ENCODE measurements around the gene ANO7.

DNA sequence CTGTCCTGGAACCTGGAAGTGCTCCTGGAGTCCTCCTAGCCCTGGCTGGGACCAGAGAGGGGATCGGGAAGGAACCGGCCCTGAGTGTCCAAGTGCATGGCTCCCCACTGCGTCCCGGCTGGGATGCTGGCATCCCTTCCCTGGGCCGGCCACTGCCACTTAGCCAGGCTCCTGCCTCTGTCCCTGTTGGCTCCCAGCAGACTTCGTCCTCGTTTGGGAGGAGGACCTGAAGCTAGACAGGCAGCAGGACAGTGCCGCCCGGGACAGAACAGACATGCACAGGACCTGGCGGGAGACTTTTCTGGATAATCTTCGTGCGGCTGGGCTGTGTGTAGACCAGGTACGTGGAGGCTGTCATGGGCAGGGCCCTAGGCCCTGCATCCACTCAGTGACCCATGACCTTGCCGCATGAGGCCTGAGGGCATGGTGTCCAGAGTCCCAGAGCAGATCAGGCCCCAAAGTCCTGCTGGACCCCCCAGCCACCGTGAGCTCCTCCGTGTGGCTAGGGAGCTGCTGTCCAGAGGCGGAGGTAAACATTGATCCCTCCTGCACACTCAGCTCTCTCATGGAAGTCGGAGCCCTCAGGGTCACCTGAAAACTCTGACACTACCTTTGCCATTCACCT, 7.1 kb downstream of the ANO7 start:
- TF ChIP-seq, protein P1, sequence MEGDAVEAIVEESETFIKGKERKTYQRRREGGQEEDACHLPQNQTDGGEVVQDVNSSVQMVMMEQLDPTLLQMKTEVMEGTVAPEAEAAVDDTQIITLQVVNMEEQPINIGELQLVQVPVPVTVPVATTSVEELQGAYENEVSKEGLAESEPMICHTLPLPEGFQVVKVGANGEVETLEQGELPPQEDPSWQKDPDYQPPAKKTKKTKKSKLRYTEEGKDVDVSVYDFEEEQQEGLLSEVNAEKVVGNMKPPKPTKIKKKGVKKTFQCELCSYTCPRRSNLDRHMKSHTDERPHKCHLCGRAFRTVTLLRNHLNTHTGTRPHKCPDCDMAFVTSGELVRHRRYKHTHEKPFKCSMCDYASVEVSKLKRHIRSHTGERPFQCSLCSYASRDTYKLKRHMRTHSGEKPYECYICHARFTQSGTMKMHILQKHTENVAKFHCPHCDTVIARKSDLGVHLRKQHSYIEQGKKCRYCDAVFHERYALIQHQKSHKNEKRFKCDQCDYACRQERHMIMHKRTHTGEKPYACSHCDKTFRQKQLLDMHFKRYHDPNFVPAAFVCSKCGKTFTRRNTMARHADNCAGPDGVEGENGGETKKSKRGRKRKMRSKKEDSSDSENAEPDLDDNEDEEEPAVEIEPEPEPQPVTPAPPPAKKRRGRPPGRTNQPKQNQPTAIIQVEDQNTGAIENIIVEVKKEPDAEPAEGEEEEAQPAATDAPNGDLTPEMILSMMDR (IDR thresholded peaks at IDR 0.05) = no peak
- no peak for TF ChIP-seq POLR2AphosphoS5 (IDR thresholded peaks at IDR 0.05)
- no peak for TF ChIP-seq POLR2A (IDR thresholded peaks at IDR 0.05)

Measured in sigmoid colon (tissue), 4 donors.